Psoas muscle (tissue), 8 donors: ENCODE results near the gene MMAB. TPM values are rescaled to one million over a fixed set of nuclear protein-coding genes. Genes with fewer than 3 reads are reported as not detected.

Experiments used
- ATAC-seq, 4 donors: fragments of 200-7000 bp; cut with Tn5 transposase; one replicate each; pipeline ENCODE4 v1.9.1; 2020; ENCODE audit warnings: moderate library complexity in 3 of 4, mild to moderate bottlenecking in 2 of 4
- DNase-seq, 2 donors: peaks; one replicate each; pipeline ENCODE4 v3.0.0-alpha.2; 2020
- H3K27ac ChIP-seq: fragments of 200-600 bp; one replicate; pipeline ENCODE4 v1.8.0; 2022
- H3K27me3 ChIP-seq, 3 donors: fragments of 200-600 bp in 1 of 3; one replicate each; pipeline versions ENCODE4 v1.6.1 to v1.8.0; 2013 to 2022; ENCODE audit warnings: low read length in 2 of 3, mild to moderate bottlenecking in 2 of 3, moderate library complexity in 1 of 3; ENCODE audit not compliant: insufficient read depth in 3 of 3
- H3K36me3 ChIP-seq, 2 donors: fragments of 200-600 bp in 1 of 2; one replicate each; pipeline versions ENCODE4 v1.6.1 to v1.8.0; 2013 to 2022; ENCODE audit warnings: low read depth in 1 of 2, mild to moderate bottlenecking in 1 of 2, moderate library complexity in 1 of 2; ENCODE audit not compliant: insufficient read depth in 1 of 2
- H3K4me1 ChIP-seq: fragments of 200-600 bp; one replicate; pipeline ENCODE4 v1.8.0; 2022
- H3K4me3 ChIP-seq: fragments of 200-600 bp; one replicate; pipeline ENCODE4 v1.8.0; 2022; ENCODE audit warnings: mild to moderate bottlenecking
- H3K9me3 ChIP-seq: fragments of 200-600 bp; one replicate; pipeline ENCODE4 v1.8.0; 2022
- CTCF ChIP-seq: fragments of 200-600 bp; IDR thresholded peaks from one replicate; pipeline ENCODE4 v1.8.0; 2022; ENCODE audit warnings: antibody characterized with exemption
- WGBS, 3 donors: extraction: QIAGEN DNeasy Blood & Tissue Kit; methylation state at CpG; one replicate each; pipeline versions ENCODE4 v1.1.6 to v1.1.7; 2013; 5-methylcytosine and 5-hydroxymethylcytosine counted together
- intact Hi-C, 2 donors: fragments of 100-400 bp; cut with DNase I; formaldehyde crosslinking; loops; one replicate each; pipeline versions ENCODE4 v1.11.0 to v1.14.2; 2022
- long read RNA-seq, 2 donors: library from polyadenylated mRNA; unstranded; transcript quantifications; one replicate each; pipeline ENCODE4 v2.0.0, GENCODE V29; 2021
- polyA plus RNA-seq, 3 donors: library from polyadenylated mRNA; stranded (reverse); fragments of 200-250 nt; gene quantifications; one replicate each; pipeline ENCODE4 v1.2.3, GENCODE V29; 2013
- total RNA-seq, 4 donors: library from RNA; stranded (reverse); fragmentation: NEBNext Ultra II Directional in 2 of 4; extraction: Animal tissue kit (Norgen Biotek cat#: 25700) in 2 of 4; gene quantifications; one replicate each; pipeline versions ENCODE4 v1.2.1 to v1.2.4, GENCODE V29; 2021 to 2023
- donor health status: healthy with polysubstance abuse.
- donor health status: DM: no; HTN: no; CAD: no; lungs with moderate emphysema.
- donor health status: Bipolar disorder and iron deficiency.
- donor health status: healthy.
- donor health status: DM: yes; HTN: yes; CAD: no.
- donor health status: DM: no; HTN: no; CAD: no.
- donor health status: DM: no; HTN: no; CAD: no.
- donor health status: DM: yes; HTN: yes; CAD: no.

MMAB gene
- total RNA-seq: 10 to 100 TPM; 28.5 to 43.3 (median 38.1) TPM
- polyA plus RNA-seq: 10 to 100 TPM; 17.3 to 34.6 (median 24.7) TPM
- long read RNA-seq, donor 1, full-length matches to known transcripts: 18 of 22 reads
- long read RNA-seq, donor 1, partial matches to known transcripts: 1 of 22 reads
- long read RNA-seq, donor 1, other reads (novel, unspliced or antisense): 3 of 22 reads
- long read RNA-seq, donor 2, full-length matches to known transcripts: 24 of 32 reads
- long read RNA-seq, donor 2, partial matches to known transcripts: 1 of 32 reads
- long read RNA-seq, donor 2, other reads (novel, unspliced or antisense): 7 of 32 reads

- H3K27ac ChIP-seq: peak within 1 kb of the TSS; percentile 92
- no peaks in the 10 kb centered on the region for H3K27me3 ChIP-seq
- H3K4me1 ChIP-seq: peaks cover 17% of the 10 kb centered on the region
- no peaks in the 10 kb centered on the region for H3K9me3 ChIP-seq
- H3K36me3 ChIP-seq: peaks cover 1 to 74% of the 10 kb centered on the region in 2 donors
- intact Hi-C loops: no loop called here
- 0 to 1% (median 1%) methylated on average over 63 to 74 of the region's 74 CpGs for WGBS, 3 donors
- DNase-seq (peak; percentile 98 to 99), ATAC-seq (peak; percentile 97 to 99 (median 98))
- TF ChIP-seq CTCF: no peak
- H3K4me3 ChIP-seq: peak within 1 kb of the TSS; percentile 83
Observed at GRCh38 chr12:109573029-109573913, at the start of gene MMAB, which contains the start of gene MVK. Gene MMAB (minus strand): TSS chr12:109573504. CDS start chr12:109573480, 24 bp downstream. Gene MVK (plus strand): TSS chr12:109573794. CDS start chr12:109574823, 1,029 bp downstream.

GRCh38 chr12:109621901-109622364, 48.6 kb upstream of the MMAB start:
- no peaks in the 10 kb centered on the region for H3K36me3 ChIP-seq
- ATAC-seq (no peak), DNase-seq (no peak)
- no peak overlapping the region for H3K27ac ChIP-seq
- H3K4me1 ChIP-seq: no peaks in the 10 kb centered on the region
- 34 to 38% (median 37%) methylated on average over 22 of the region's 22 CpGs for WGBS, 3 donors
- H3K9me3 ChIP-seq: no peaks in the 10 kb centered on the region
- peaks cover 0 to 2% (median 0%) of the 10 kb centered on the region in 3 donors for H3K27me3 ChIP-seq
- no peak for TF ChIP-seq CTCF
- H3K4me3 ChIP-seq: no peak overlapping the region
- intact Hi-C loops: no loop called here

- DNase-seq: no peak
- no peak overlapping the region for H3K4me3 ChIP-seq
- H3K27ac ChIP-seq: no peak overlapping the region
- H3K9me3 ChIP-seq: no peaks in the 10 kb centered on the region
- H3K36me3 ChIP-seq: no peaks in the 10 kb centered on the region
- no peak for TF ChIP-seq CTCF
- no peaks in the 10 kb centered on the region for H3K4me1 ChIP-seq
- no peaks in the 10 kb centered on the region for H3K27me3 ChIP-seq
- WGBS, 3 donors: 42 to 52% (median 48%) methylated on average over 1 of the region's 1 CpG
- no peak for ATAC-seq
- intact Hi-C loops: no loop called here
Observed at GRCh38 chr12:109621211-109621694, 47.9 kb upstream of the MMAB start.

GRCh38 chr12:109619002-109619604, 45.8 kb upstream of the MMAB start:
- WGBS, 3 donors: 84 to 91% (median 85%) methylated on average over 8 of the region's 8 CpGs
- Histone ChIP-seq H3K4me3 (no peak overlapping the region), H3K27me3 (peaks cover 0 to 4% (median 0%) of the 10 kb centered on the region in 3 donors), H3K27ac (no peak overlapping the region), H3K36me3 (no peaks in the 10 kb centered on the region), H3K4me1 (no peaks in the 10 kb centered on the region), H3K9me3 (no peaks in the 10 kb centered on the region)
- ATAC-seq: no peak
- DNase-seq: no peak
- intact Hi-C loops: loop anchor here in 1 of 2 donors (10.0 kb wide), 1 partner anchor 184 kb away; no protein-coding TSS in a partner anchor
- TF ChIP-seq CTCF: no peak
